ENCODE results near the gene CYTL1.
"Not testable (repeated sequence)": the region's sequence is repeated elsewhere in the genome, so short reads cannot be mapped to it uniquely, and the experiment has no call there.

Gene CYTL1

GRCh38 chr4:5033281-5033841 is 14.1 kb upstream of the CYTL1 start:
- no peak for DNase-seq

DNA sequence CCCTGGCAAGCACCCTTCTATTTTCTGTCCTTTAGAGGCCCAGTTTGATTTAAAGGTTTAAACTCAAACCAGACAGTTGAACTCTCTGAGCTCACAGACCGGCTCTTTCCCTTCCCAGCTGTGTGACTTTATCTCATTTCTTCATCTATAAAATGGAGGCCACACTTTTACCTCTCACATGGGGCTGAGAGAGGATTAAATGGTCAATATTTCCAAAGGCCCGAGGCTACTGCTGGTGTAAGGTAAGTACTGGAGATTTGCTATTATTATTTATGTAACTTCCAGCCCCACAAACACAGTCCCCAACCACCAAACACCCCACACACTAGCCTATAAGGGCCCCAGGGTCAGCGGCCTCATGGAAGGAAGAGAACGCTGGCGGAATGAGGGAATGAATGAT is 13.6 kb upstream of the CYTL1 start:
- no peak for DNase-seq

DNA sequence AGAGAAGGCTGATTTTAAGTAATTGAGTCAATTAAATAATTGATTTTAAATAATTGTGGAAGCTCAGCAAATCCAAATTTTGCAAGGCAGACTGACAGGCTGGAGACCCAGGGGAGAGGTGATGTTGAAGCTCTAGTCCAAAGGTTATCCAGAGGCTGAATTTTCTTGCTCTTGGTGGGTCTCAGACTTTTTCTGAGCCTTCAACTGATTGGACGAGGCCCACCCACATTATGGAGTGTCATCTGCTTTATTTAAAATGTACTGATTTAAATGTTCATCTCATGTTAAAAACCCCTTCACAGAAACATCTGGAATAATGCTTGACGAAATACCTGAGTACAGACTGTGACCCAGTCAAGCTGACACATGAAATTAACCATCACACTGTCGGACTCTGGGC is 11.7 kb upstream of the CYTL1 start:
- no peak for DNase-seq

DNA sequence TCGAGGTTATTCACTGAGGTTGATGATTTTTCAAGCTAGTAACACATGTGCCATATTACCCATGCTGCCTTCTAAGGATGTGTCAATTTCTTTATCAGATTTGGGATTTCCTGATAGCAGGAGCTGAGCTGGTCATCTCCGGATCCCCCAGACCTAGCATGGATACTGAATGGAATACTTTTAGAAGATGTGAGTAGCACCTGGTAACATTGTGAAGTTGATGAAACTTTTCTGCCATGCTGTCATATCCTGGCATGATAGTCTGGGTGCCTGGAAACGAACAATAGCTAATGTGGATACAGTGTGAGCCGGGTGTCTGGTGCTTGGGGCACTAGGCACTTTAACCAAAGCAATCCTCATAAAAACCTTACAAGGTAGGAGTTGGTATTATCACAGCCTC is 11.0 kb upstream of the CYTL1 start:
- no peak for DNase-seq

- DNase-seq = no peak
These were observed 10.2 kb upstream of the CYTL1 start for GRCh38 chr4:5029447-5029846.

- DNase-seq = no peak
These were observed 9.2 kb upstream of the CYTL1 start for GRCh38 chr4:5028480-5028879.

GRCh38 chr4:5027346-5027745 is 8.1 kb upstream of the CYTL1 start:
- no peak for DNase-seq

DNA sequence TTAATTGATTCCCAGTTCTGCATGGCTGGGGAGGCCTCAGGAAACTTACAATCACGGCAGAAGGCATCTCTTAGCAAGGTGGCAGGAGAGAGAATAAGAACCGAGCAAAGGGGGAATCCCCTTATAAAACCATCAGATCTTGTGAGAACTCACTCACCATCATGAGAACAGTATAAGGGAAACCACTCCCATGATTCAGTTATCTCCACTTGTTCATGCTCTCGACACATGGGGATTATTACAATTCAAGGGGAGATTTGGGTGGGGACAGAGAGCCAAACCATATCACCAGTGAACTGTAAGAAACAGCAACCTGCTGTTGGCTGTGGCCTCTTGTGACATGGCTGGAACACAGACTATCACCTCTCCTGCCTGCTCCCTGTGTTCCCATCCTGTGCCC is 7.1 kb upstream of the CYTL1 start:
- DNase-seq = no peak

- no peak for DNase-seq
These were observed 5.4 kb upstream of the CYTL1 start for GRCh38 chr4:5024673-5025072.

GRCh38 chr4:5021546-5021945 is 2.3 kb upstream of the CYTL1 start:
- DNase-seq = no peak

- DNase-seq = no peak
These were observed 1.1 kb upstream of the CYTL1 start for GRCh38 chr4:5020341-5020740.

- no peak for DNase-seq
These were observed 538 bp upstream of the CYTL1 start for GRCh38 chr4:5019796-5020195.

GRCh38 chr4:5018603-5019002 is 655 bp downstream of the CYTL1 start:
- no peak for DNase-seq

GRCh38 chr4:5018096-5018495 is 1.2 kb downstream of the CYTL1 start:
- no peak for DNase-seq

GRCh38 chr4:5014007-5014682 is 5.1 kb downstream of the CYTL1 start:
- DNase-seq = no peak

DNA sequence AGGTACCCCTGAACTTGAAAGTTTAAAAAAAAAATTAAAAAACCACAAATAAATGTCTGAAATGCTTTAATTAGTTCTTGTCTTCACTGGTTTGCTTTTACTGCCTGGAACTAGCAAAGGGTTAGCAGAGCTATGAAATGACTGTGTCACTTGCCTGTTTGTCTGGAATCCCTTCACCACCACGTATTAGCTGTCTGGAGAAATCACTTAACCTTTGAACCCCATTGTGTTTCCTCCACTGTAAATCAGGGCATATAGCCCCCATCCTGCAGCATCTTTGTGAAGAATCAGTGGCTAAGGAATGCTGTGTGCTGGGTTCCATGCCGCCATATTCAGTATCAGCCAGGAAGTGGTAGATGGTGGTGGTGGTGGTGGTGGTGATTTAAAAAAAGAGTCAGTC is 6.3 kb downstream of the CYTL1 start:
- no peak for DNase-seq

GRCh38 chr4:5012244-5012898 is 6.9 kb downstream of the CYTL1 start:
- no peak for DNase-seq

GRCh38 chr4:5010984-5011383 is 8.3 kb downstream of the CYTL1 start:
- DNase-seq = no peak

DNA sequence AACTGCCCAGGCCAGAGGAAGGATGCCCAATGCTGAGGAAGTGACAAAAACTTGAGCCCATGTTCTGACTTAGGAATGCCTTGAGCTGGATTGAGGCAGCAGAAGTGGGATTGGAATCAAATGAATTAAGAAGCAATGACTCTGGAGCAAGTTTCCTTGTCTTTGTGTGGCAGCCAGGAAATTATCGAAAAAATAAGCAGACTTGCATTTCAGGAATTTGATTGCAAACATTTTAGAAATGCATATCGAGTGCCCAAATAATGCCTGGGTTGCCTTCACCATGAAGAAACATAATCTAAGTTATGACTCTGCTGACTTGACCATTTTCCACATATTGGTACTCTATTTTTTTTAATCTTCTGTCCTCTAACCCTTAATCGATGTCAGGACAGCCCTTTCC is 9.5 kb downstream of the CYTL1 start:
- DNase-seq = no peak

GRCh38 chr4:5006932-5007331 is 12.3 kb downstream of the CYTL1 start:
- DNase-seq = not testable (repeated sequence)

DNA sequence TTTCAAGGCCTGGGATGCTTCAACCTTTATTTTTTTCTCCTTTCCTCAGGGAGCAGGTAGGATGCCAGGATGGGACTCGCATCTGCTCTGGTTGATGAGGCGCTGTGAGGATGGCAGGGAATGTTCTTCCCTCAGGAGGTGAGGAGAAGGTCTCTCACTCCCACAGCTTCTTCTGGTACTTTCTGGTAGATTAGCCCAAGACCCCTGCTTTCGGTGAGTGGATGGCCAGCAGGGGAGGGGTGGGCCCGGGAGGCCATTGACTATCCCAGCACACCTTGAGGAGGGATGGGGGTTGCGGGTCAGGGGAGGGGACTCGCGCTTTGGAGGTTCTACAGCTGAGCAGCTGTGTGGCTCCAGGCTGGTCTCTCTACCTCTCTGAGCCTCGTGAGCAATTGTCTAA is 14.8 kb downstream of the CYTL1 start:
- no peak for DNase-seq

GRCh38 chr4:5003918-5004317 is 15.3 kb downstream of the CYTL1 start:
- DNase-seq = no peak

GRCh38 chr4:5003372-5003857 is 15.8 kb downstream of the CYTL1 start:
- DNase-seq = no peak

DNA sequence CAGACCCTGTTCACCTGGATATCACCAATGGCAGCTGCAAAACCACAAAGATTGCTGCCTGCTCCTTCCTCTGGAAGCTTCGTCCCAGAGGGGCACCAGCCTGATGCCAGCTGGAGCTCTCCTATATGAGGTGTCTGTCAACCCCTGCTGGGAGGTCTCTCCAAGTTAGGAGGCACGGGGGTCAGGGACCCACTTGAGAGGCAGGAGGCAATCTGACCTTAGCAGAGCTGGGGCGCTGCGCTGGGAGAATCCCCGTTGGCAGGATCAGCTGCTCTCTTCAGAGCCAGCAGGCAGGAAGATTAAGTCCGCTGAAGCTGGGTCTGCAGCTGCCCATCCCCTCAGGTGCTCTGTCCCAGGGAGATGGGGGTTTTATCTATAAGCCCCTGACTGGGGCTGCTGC is 17.6 kb downstream of the CYTL1 start:
- not testable (repeated sequence) for DNase-seq

DNA sequence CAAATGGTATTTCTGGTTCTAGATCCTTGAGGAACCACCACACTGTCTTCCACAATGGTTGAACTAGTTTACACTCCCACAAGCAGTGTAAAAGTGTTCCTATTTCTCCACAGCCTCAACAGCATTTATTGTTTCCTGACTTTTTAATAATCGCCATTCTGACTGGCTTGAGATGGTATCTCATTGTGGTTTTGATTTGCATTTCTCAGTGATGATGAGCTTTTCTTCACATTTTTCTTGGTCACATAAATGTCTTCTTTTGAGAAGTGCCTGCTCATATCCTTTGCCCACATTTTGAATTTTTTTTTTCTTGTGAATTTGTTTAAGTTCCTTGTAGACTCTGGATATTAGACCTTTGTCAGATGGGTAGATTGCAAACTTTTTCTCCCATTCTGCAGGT is 22.3 kb downstream of the CYTL1 start:
- not testable (repeated sequence) for DNase-seq
